ENCODE data around the gene CACNB3. TPM values are rescaled to one million over a fixed set of nuclear protein-coding genes. Genes with fewer than 3 reads are reported as not detected.

CACNB3 gene
- total and polyA plus RNA-seq, 12 donors = 2.2 to 13.5 (median 4.6) TPM

DNA sequence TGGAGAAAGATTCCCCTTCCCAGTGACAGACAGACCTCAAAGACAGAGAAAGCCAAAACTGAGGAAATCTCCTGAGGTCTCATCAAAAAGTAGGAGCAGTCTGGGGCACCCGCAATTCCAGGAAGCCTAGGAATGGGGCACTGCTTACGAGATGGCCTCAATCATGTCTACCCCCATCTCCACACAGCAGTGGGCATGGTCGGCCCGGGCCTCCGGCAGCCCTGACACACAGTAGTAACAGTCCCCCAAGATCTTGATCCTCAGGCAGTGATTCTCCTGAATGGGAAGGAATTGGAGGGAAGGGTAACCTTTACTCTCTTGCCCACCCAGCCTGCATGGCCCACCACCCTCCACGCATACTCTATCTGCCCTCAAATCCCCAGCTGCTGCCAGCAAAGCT is 41.3 kb upstream of the CACNB3 start:
- no peak for DNase-seq
- peaks cover 0 to 66% (median 54%) of the 10 kb centered on the region in 9 donors for H3K36me3 ChIP-seq
- no peak for ATAC-seq
- no peak overlapping the region for H3K4me3 ChIP-seq
- H3K27me3 ChIP-seq = no peaks in the 10 kb centered on the region
- H3K4me1 ChIP-seq = peaks cover 25 to 78% (median 51%) of the 10 kb centered on the region in 9 donors
- no peaks in the 10 kb centered on the region for H3K9me3 ChIP-seq
- intact Hi-C loops (cut with DNase I) = no loop called here
- peak overlapping the region in 6 of 10 donors; percentile 38 to 99 (median 98) for H3K27ac ChIP-seq
- TF ChIP-seq, protein P1, sequence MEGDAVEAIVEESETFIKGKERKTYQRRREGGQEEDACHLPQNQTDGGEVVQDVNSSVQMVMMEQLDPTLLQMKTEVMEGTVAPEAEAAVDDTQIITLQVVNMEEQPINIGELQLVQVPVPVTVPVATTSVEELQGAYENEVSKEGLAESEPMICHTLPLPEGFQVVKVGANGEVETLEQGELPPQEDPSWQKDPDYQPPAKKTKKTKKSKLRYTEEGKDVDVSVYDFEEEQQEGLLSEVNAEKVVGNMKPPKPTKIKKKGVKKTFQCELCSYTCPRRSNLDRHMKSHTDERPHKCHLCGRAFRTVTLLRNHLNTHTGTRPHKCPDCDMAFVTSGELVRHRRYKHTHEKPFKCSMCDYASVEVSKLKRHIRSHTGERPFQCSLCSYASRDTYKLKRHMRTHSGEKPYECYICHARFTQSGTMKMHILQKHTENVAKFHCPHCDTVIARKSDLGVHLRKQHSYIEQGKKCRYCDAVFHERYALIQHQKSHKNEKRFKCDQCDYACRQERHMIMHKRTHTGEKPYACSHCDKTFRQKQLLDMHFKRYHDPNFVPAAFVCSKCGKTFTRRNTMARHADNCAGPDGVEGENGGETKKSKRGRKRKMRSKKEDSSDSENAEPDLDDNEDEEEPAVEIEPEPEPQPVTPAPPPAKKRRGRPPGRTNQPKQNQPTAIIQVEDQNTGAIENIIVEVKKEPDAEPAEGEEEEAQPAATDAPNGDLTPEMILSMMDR (IDR thresholded peaks at IDR 0.05) = no peak
- 88 to 90% methylated on average over 6 of the region's 6 CpGs for WGBS, 2 donors

DNA sequence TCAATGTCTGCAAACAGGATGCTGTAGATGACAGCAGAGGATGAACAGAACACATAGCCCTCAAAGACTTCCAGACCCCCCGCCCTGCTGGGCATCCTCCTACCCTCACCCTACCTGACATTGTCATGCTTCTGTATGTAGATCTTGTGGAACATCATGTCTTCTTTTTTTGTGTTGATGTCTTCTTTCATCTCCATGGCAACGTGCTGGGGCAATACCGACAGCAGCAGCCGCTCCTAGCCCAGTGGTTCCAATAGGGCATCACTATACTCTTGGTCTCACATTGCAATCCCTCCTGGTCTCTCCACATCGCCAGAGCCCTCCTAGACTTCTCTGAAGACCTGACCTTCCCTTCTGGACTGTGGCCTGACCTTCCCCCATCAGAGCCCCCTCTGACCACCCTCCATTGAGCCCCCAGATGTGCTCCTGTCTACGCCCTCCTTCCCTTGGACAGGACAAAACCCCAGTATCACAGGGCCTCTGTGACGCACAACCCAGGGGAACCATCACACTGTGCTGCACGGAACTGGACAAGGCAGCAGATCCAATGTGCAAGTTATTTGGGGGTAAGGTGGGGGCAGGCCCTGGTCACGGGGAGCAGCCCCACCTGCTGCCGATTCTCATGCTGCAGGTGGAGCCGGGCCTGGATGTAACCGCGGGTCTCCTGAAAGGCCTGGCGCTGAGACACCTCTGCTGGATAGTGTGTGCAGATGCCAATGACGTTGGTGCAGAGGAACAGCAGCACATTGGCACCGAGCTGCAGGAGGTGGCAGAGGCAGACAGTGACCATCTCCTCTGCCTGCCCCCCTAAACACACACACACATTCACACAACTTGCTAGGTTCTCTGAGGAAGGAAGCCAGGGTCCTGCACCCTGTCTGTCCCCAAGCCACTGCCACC is 40.5 kb upstream of the CACNB3 start:
- peak in 4 of 8 donors; percentile 7 to 40 (median 28) for ATAC-seq
- peaks cover 26 to 78% (median 59%) of the 10 kb centered on the region in 9 donors for H3K4me1 ChIP-seq
- DNase-seq = peak in 1 of 2 donors; percentile 30

DNA sequence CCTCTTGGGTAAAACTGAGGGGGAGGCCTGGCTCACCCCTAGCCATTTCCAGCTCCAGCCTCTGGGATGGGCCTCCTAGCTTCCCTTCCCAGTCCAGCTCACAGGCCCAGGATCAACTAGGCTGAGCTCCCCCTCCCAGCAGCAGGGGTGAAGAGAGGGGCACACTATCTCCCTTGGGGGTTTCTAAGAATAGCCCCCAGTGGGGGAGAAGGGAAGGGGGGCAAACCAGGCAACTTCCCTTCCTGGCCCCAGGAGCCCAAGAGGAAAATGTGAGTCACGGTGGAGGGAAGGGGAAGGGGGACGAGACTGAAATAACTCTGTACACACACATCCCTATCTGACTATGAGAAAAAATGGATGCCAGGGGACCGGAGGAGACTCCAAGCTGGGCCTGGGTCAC is 38.4 kb upstream of the CACNB3 start:
- peaks cover 26 to 89% (median 76%) of the 10 kb centered on the region in 9 donors for H3K4me1 ChIP-seq
- H3K9me3 ChIP-seq = no peaks in the 10 kb centered on the region
- DNase-seq (peak; percentile 70 to 90), ATAC-seq (peak; percentile 77 to 85 (median 82))
- H3K27ac ChIP-seq = peak overlapping the region; percentile 78 to 99 (median 94)
- intact Hi-C loops (cut with DNase I) = no loop called here
- H3K4me3 ChIP-seq = peak overlapping the region in 3 of 10 donors; percentile 5 to 18 (median 15)
- TF ChIP-seq, protein P1 (IDR thresholded peaks at IDR 0.05) = no peak
- no peaks in the 10 kb centered on the region for H3K27me3 ChIP-seq
- peaks cover 0 to 51% (median 25%) of the 10 kb centered on the region in 9 donors for H3K36me3 ChIP-seq
- 2 to 5% methylated on average over 3 of the region's 3 CpGs for WGBS, 2 donors

More for the DNA sequence above, 40.5 kb upstream of the CACNB3 start:
- intact Hi-C loops (cut with DNase I) = no loop called here
- TF ChIP-seq, protein P1 (IDR thresholded peaks at IDR 0.05) = no peak
- H3K9me3 ChIP-seq = no peaks in the 10 kb centered on the region
- H3K27me3 ChIP-seq = no peaks in the 10 kb centered on the region
- H3K36me3 ChIP-seq = peaks cover 0 to 66% (median 46%) of the 10 kb centered on the region in 9 donors
- H3K27ac ChIP-seq = peak overlapping the region in 7 of 10 donors; percentile 21 to 99 (median 97)
- H3K4me3 ChIP-seq = no peak overlapping the region
- 60 to 73% methylated on average over 16 of the region's 16 CpGs for WGBS, 2 donors

DNA sequence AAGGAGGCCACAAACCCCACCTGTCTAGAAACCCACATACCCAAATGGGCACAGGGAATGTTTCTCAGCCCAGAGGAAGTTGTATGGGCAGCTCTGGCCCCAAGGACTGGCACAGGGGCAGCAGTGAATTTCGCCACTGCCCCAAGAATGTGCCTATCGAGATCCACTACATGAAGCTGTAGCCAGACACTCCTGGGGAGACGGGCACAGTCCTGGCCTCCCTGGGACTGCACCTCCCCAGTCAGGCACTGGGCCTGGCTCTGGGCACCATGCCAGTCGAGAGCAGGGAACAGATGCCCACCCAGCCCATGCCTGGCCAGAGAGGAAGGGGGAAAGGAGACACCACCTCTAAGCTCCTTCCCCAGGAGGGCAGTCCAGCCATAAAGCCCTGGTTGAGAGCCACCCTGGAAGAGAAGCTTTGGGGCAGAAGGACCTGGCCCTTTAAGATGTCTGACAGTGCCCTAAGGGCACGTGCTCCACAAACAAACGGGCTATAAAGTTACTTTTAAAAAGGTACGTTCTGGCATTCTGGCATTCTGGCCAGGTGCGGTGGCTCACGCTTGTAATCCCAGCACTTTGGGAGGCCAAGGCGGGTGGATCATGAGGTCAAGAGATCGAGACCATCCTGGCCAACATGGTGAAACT is 37.8 kb upstream of the CACNB3 start:
- Histone ChIP-seq H3K4me1 (peaks cover 26 to 96% (median 82%) of the 10 kb centered on the region in 9 donors), H3K9me3 (no peaks in the 10 kb centered on the region), H3K36me3 (peaks cover 0 to 45% (median 18%) of the 10 kb centered on the region in 9 donors), H3K27me3 (no peaks in the 10 kb centered on the region), H3K27ac (peak overlapping the region; percentile 78 to 99 (median 94)), H3K4me3 (peak overlapping the region in 2 of 10 donors; percentile 6 to 15)
- DNase-seq (peak in 1 of 2 donors; percentile 46), ATAC-seq (peak in 7 of 8 donors; percentile 4 to 35 (median 15))
- intact Hi-C loops (cut with DNase I) = no loop called here
- TF ChIP-seq, protein P1 (IDR thresholded peaks at IDR 0.05) = no peak
- 54 to 66% methylated on average over 11 of the region's 11 CpGs for WGBS, 2 donors

Measured in heart right ventricle (tissue), 16 donors.